Omental fat pad (tissue), 4 donors: ENCODE results near the gene ZFAND3. TPM values are rescaled to one million over a fixed set of nuclear protein-coding genes. Genes with fewer than 3 reads are reported as not detected.
"Not testable (repeated sequence)": the region's sequence is repeated elsewhere in the genome, so short reads cannot be mapped to it uniquely, and the experiment has no call there.

Experiments
- ATAC-seq: fragments of 150-250 bp; one replicate; pipeline ENCODE4 v1.9.1; 2016; ENCODE audit warnings: mild to moderate bottlenecking, moderate library complexity; ENCODE audit not compliant: low FRiP score
- DNase-seq: peaks from one replicate; pipeline ENCODE4 v3.0.0-alpha.2; 2019; ENCODE audit warnings: low spot score
- total RNA-seq, 4 donors: library from RNA; depleted of rRNA; stranded (reverse); fragments of >200 nt; gene quantifications; one replicate each; pipeline ENCODE4 v1.1.0, GENCODE V29; 2016
- TF ChIP-seq, protein P1 (sequence below), 3 donors: fragments of 450-650 bp; IDR thresholded peaks; one replicate each; pipeline ENCODE4 v1.5.1; 2016 to 2017; ENCODE audit warnings: antibody characterized with exemption in 3 of 3, mild to moderate bottlenecking in 3 of 3, moderate library complexity in 2 of 3

The ZFAND3 gene
- total RNA-seq, 4 donors from 2014 or later = 28.8 to 43.8 (median 38.0) TPM

GRCh38 chr6:37947468-37947867 is 127.9 kb downstream of the ZFAND3 start:
- TF ChIP-seq, protein P1, sequence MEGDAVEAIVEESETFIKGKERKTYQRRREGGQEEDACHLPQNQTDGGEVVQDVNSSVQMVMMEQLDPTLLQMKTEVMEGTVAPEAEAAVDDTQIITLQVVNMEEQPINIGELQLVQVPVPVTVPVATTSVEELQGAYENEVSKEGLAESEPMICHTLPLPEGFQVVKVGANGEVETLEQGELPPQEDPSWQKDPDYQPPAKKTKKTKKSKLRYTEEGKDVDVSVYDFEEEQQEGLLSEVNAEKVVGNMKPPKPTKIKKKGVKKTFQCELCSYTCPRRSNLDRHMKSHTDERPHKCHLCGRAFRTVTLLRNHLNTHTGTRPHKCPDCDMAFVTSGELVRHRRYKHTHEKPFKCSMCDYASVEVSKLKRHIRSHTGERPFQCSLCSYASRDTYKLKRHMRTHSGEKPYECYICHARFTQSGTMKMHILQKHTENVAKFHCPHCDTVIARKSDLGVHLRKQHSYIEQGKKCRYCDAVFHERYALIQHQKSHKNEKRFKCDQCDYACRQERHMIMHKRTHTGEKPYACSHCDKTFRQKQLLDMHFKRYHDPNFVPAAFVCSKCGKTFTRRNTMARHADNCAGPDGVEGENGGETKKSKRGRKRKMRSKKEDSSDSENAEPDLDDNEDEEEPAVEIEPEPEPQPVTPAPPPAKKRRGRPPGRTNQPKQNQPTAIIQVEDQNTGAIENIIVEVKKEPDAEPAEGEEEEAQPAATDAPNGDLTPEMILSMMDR (IDR thresholded peaks at IDR 0.05) = no peak
- DNase-seq = no peak
- no peak for ATAC-seq

DNA sequence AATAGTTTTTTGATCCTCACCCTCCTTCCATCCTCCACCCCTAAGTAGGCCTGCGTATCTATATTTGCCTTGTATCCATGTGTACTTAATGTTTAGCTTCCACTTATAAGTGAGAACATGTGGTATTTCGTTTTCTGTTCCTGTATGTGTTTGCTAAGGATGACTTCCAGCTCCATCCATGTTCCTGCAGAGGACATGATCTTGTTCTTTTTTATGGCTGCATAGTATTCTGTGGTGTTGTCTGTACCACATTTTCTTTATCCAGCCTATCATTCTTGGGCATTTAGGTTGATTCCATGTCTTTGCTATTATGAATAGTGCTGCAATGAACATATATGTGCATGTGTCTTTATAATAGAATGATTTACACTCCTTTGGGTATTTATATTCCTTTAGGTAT is 129.1 kb downstream of the ZFAND3 start:
- not testable (repeated sequence) for ATAC-seq, DNase-seq

- no peak for DNase-seq
- no peak for ATAC-seq
- TF ChIP-seq, protein P1 (IDR thresholded peaks at IDR 0.05) = no peak
Observed at GRCh38 chr6:37952027-37952426, 132.5 kb downstream of the ZFAND3 start.

- DNase-seq (no peak), ATAC-seq (no peak)
- TF ChIP-seq, protein P1 (IDR thresholded peaks at IDR 0.05) = no peak
Observed at GRCh38 chr6:37954791-37955190, 135.3 kb downstream of the ZFAND3 start.

DNA sequence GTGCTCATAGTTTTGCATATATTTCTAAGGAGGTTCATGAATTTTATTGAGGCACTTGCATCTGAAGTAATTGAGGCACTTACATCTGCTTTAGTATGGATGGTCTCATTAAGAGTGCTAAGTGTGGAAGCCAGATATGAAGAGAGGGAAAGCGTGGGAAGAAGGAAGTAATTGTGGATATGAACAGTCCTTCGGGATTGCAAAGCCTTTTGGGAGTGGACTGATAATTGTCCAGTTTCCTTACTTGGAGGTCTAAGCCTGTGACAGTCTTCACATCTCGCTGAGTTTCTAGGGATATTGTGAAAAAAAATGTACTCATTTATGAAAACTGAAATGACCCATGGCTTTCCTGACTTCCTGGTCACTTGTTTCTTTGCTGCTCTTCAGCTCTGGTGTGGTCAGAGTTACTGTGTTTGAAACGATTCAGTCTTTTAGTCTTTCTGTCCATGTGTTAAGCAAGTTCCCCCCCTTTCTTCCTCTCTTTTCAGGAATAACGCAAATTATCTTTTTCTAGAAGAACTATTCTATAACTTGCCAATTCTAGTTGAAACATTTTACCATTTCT is 137.3 kb downstream of the ZFAND3 start:
- DNase-seq (no peak), ATAC-seq (no peak)
- TF ChIP-seq, protein P1 (IDR thresholded peaks at IDR 0.05) = no peak

DNA sequence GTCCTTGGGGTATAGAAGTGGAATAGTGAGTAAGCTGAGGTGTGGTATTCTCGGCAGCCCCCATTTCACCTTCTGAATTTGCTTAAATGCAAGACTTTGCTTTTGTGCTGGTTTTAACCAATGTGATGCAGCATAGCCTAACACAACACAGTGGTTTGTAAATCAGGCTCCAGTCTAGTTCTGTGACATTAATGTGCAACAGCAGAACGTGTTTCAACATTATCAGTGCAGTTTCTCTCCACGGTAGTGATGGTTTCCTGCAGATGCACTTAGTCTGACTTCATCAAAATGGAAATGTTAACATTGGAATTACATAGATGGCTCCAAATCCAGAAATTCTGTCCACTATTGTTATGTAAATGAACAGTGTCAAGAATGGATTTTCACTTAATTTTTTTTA is 139.5 kb downstream of the ZFAND3 start:
- ATAC-seq (no peak), DNase-seq (no peak)
- TF ChIP-seq, protein P1 (IDR thresholded peaks at IDR 0.05) = no peak

- DNase-seq = no peak
- ATAC-seq = no peak
- TF ChIP-seq, protein P1 (IDR thresholded peaks at IDR 0.05) = no peak
Observed at GRCh38 chr6:37960139-37960935, 140.8 kb downstream of the ZFAND3 start.

DNA sequence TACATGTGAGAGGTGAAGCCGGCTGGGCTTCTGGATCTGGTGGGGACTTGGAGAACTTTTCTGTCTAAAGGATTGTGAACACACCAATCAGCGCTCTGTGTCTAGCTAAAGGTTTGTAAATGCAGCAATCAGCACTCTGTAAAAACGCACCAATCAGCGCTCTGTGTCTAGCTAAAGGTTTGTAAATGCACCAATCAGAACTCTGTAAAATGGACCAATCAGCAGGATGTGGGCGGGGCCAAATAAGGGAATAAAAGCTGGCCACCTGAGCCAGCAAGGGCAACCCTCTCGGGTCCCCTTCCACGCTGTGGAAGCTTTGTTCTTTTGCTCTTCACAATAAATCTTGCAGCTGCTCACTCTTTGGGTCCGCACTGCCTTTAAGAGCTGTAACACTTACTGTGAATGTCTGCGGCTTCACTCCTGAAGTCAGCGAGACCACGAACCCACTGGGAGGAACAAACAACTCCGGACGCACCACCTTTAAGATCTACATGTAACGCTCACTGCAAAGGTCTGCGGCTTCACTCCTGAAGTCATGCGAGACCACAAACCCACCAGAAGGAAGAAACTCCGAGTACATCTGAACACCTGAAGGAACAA is 143.1 kb downstream of the ZFAND3 start:
- DNase-seq, ATAC-seq: not testable (repeated sequence)
